Smooth muscle cell (in vitro differentiated cells): ENCODE data around the gene WNT3A. TPM values are rescaled to one million over a fixed set of nuclear protein-coding genes. Genes with fewer than 3 reads are reported as not detected.

ENCODE experiments used
- DNase-seq: peaks from one replicate; lab custom pipeline; 2025; ENCODE audit not compliant: unreplicated experiment; lab: John Stamatoyannopoulos, UW
- H2AFZ ChIP-seq: fragments of 200-600 bp; sonication (generic); 2 replicates; pipeline ENCODE4 v1.6.0; 2016; ENCODE audit warnings: antibody characterized with exemption, low read depth, mild to moderate bottlenecking
- H3F3A ChIP-seq: fragments of 200-600 bp; sonication (generic); 2 replicates; pipeline ENCODE4 v1.6.0; 2017; ENCODE audit warnings: antibody characterized with exemption, low read depth
- H3K27ac ChIP-seq: fragments of 200-600 bp; sonication (generic); 2 replicates; pipeline ENCODE4 v1.5.1; 2016; ENCODE audit warnings: low read depth, mild to moderate bottlenecking
- H3K27me3 ChIP-seq: fragments of 200-600 bp; sonication (generic); 2 replicates; pipeline ENCODE4 v1.6.1; 2016; ENCODE audit warnings: low read depth, mild to moderate bottlenecking
- H3K36me3 ChIP-seq: fragments of 200-600 bp; sonication (generic); 2 replicates; pipeline ENCODE4 v1.5.1; 2016; ENCODE audit warnings: low read depth
- H3K4me1 ChIP-seq: fragments of 200-600 bp; sonication (generic); 2 replicates; pipeline ENCODE4 v1.5.1; 2016; ENCODE audit warnings: low read depth
- H3K4me2 ChIP-seq: fragments of 200-600 bp; sonication (generic); 2 replicates; pipeline ENCODE4 v1.6.0; 2016; ENCODE audit warnings: mild to moderate bottlenecking
- H3K4me3 ChIP-seq: fragments of 200-600 bp; sonication (generic); 2 replicates; pipeline ENCODE4 v1.5.1; 2016; ENCODE audit warnings: mild to moderate bottlenecking
- H3K79me2 ChIP-seq: fragments of 200-600 bp; sonication (generic); 2 replicates; pipeline ENCODE4 v1.6.0; 2016; ENCODE audit warnings: low read depth, mild to moderate bottlenecking
- H3K9ac ChIP-seq: fragments of 200-600 bp; sonication (generic); 2 replicates; pipeline ENCODE4 v1.6.0; 2016; ENCODE audit warnings: low read depth
- H3K9me3 ChIP-seq: fragments of 200-600 bp; sonication (generic); replicated peaks from 2 replicates; pipeline ENCODE4 v1.5.1; 2016; ENCODE audit warnings: low read depth
- H4K20me1 ChIP-seq: fragments of 200-600 bp; sonication (generic); 2 replicates; pipeline ENCODE4 v1.6.0; 2016; ENCODE audit warnings: low read depth
- CTCF ChIP-seq: fragments of 200-600 bp; sonication (generic); IDR thresholded peaks from 2 replicates; pipeline ENCODE4 v1.5.1; 2017; ENCODE audit warnings: borderline replicate concordance, mild to moderate bottlenecking, antibody characterized with exemption; ENCODE audit not compliant: insufficient read depth, poor library complexity, severe bottlenecking
- WGBS: methylation state at CpG from one replicate; pipeline ENCODE4 v1.1.7; 2016; ENCODE audit warnings: low lambda C conversion rate; 5-methylcytosine and 5-hydroxymethylcytosine counted together
- polyA plus RNA-seq: library from polyadenylated mRNA; unstranded; fragments of >200 nt; fragmentation: Nextera tagmentation; extraction: Ambion mirVana; gene quantifications from 2 replicates; pipeline ENCODE4 v1.2.1, GENCODE V29; 2016
- total RNA-seq: library from RNA; depleted of rRNA; stranded (reverse); fragments of >200 nt; gene quantifications from 2 replicates; pipeline ENCODE4 v1.2.3, GENCODE V29; 2014

WNT3A gene
- total and polyA plus RNA-seq, 2 experiments from 2014 or later, result 0.13 TPM; not detected in 1

GRCh38 chr1:228047183-228047466, 40.3 kb downstream of the WNT3A start:
- H3K79me2 ChIP-seq, result no peaks in the 10 kb centered on the region
- H2AFZ ChIP-seq, result no peak overlapping the region
- H3F3A ChIP-seq, result no peaks in the 10 kb centered on the region
- no peaks in the 10 kb centered on the region for H3K9me3 ChIP-seq
- TF ChIP-seq CTCF, result no peak
- H3K4me2 ChIP-seq, result no peak overlapping the region
- H3K36me3 ChIP-seq, result no peaks in the 10 kb centered on the region
- DNase-seq, result no peak
- no peak overlapping the region for H3K27ac ChIP-seq
- no peaks in the 10 kb centered on the region for H4K20me1 ChIP-seq
- no peaks in the 10 kb centered on the region for H3K4me1 ChIP-seq
- no peak overlapping the region for H3K4me3 ChIP-seq
- peaks cover 9% of the 10 kb centered on the region for H3K27me3 ChIP-seq
- no peak overlapping the region for H3K9ac ChIP-seq
- 98% methylated on average over 7 of the region's 7 CpGs for WGBS

- Histone ChIP-seq H3K4me2 (no peak overlapping the region), H3K27ac (no peak overlapping the region), H3F3A (no peaks in the 10 kb centered on the region), H2AFZ (no peak overlapping the region), H3K4me1 (no peaks in the 10 kb centered on the region), H3K36me3 (no peaks in the 10 kb centered on the region), H3K9me3 (no peaks in the 10 kb centered on the region), H4K20me1 (no peaks in the 10 kb centered on the region), H3K27me3 (peaks cover 9% of the 10 kb centered on the region), H3K4me3 (no peak overlapping the region), H3K79me2 (no peaks in the 10 kb centered on the region), H3K9ac (no peak overlapping the region)
- 84% methylated on average over 5 of the region's 5 CpGs for WGBS
- TF ChIP-seq CTCF, result no peak
- no peak for DNase-seq
Observed at GRCh38 chr1:228048120-228048519, 41.3 kb downstream of the WNT3A start.

- Histone ChIP-seq H3K9ac (no peak overlapping the region), H3K4me3 (no peak overlapping the region), H2AFZ (no peak overlapping the region), H3K4me2 (no peak overlapping the region), H4K20me1 (no peaks in the 10 kb centered on the region), H3K27ac (no peak overlapping the region), H3K9me3 (no peaks in the 10 kb centered on the region), H3K79me2 (no peaks in the 10 kb centered on the region), H3K36me3 (no peaks in the 10 kb centered on the region), H3F3A (no peaks in the 10 kb centered on the region), H3K27me3 (peaks cover 3% of the 10 kb centered on the region), H3K4me1 (no peaks in the 10 kb centered on the region)
- no peak for DNase-seq
- whole genome bisulfite sequencing, result 84% methylated on average over 6 of the region's 6 CpGs
- no peak for TF ChIP-seq CTCF
Observed at GRCh38 chr1:228048659-228049298, 42.0 kb downstream of the WNT3A start.

- DNase-seq, result no peak
- H3K4me2 ChIP-seq, result no peak overlapping the region
- H3F3A ChIP-seq, result no peaks in the 10 kb centered on the region
- H3K79me2 ChIP-seq, result no peaks in the 10 kb centered on the region
- no peak overlapping the region for H3K9ac ChIP-seq
- no peaks in the 10 kb centered on the region for H3K9me3 ChIP-seq
- H4K20me1 ChIP-seq, result no peaks in the 10 kb centered on the region
- H3K27ac ChIP-seq, result no peak overlapping the region
- no peak overlapping the region for H3K4me3 ChIP-seq
- no peaks in the 10 kb centered on the region for H3K36me3 ChIP-seq
- no peaks in the 10 kb centered on the region for H3K4me1 ChIP-seq
- no peak for TF ChIP-seq CTCF
- peaks cover 7% of the 10 kb centered on the region for H3K27me3 ChIP-seq
- WGBS, result 94% methylated on average over 30 of the region's 30 CpGs
- H2AFZ ChIP-seq, result no peak overlapping the region
Observed at GRCh38 chr1:228050571-228051231, 43.9 kb downstream of the WNT3A start.
